Panc1 (cell line): Measurements from ENCODE around the gene SMNDC1. TPM values are rescaled to one million over a fixed set of nuclear protein-coding genes. Genes with fewer than 3 reads are reported as not detected.

ENCODE experiments used
- ATAC-seq: fragments of 200-7000 bp; cut with Tn5 transposase; 2 replicates; pipeline ENCODE4 v1.9.1; 2020; ENCODE audit warnings: mild to moderate bottlenecking, moderate library complexity
- BruUV-seq: library from RNA; stranded (reverse); fragments of 400-500 nt; replicated peaks from 2 replicates; lab custom pipeline; 2021; lab: Mats Ljungman, UMichigan
- CTCF ChIA-PET: fragments of 300-600 bp; sonication (Branson Sonifier 250); formaldehyde crosslinking; loops from one replicate; lab custom pipeline; 2022; ENCODE audit warnings: antibody characterized with exemption; lab: Charles Lee
- POLR2A ChIA-PET: fragments of 300-600 bp; sonication (Branson Sonifier 250); formaldehyde crosslinking; loops from one replicate; lab custom pipeline; 2022; ENCODE audit warnings: antibody characterized with exemption; lab: Charles Lee
- DNase-seq: peaks from one replicate; pipeline ENCODE4 v3.0.0-alpha.2; 2010; ENCODE audit warnings: low read depth, low spot score
- H3K27ac ChIP-seq: 2 replicates; pipeline ENCODE4 v1.5.1; 2011; ENCODE audit warnings: mild to moderate bottlenecking, low read length, inconsistent platforms
- H3K27me3 ChIP-seq: fragments of 200-500 bp; sonication (Bioruptor generic); 2 replicates; pipeline ENCODE4 v1.6.0; 2014; ENCODE audit warnings: low read length, inconsistent platforms; ENCODE audit not compliant: control insufficient read depth, insufficient read depth
- H3K36me3 ChIP-seq: fragments of 200-500 bp; sonication (Bioruptor generic); 2 replicates; pipeline ENCODE4 v1.5.1; 2014; ENCODE audit warnings: inconsistent platforms, mild to moderate bottlenecking, low read length, moderate library complexity; ENCODE audit not compliant: control insufficient read depth, insufficient read depth
- H3K4me1 ChIP-seq: 2 replicates; pipeline ENCODE4 v1.5.1; 2011; ENCODE audit warnings: inconsistent platforms, mild to moderate bottlenecking, low read length, moderate library complexity; ENCODE audit not compliant: control insufficient read depth, insufficient read depth
- H3K4me3 ChIP-seq, 2 experiments: 2 replicates each; pipeline ENCODE4 v1.5.1; 2011 to 2012; ENCODE audit warnings: low read depth in 2 of 2, low read length in 2 of 2, mild to moderate bottlenecking in 2 of 2, inconsistent platforms in 1 of 2, moderate library complexity in 1 of 2
- H3K9me3 ChIP-seq: fragments of 200-500 bp; sonication (Bioruptor generic); 2 replicates; pipeline ENCODE4 v1.5.1; 2014; ENCODE audit warnings: low read depth, mild to moderate bottlenecking, inconsistent platforms, low read length, moderate library complexity; ENCODE audit not compliant: control insufficient read depth, insufficient read depth
- POLR2AphosphoS5 ChIP-seq: IDR thresholded peaks from 2 replicates; pipeline ENCODE4 v1.6.1; 2012; ENCODE audit warnings: mild to moderate bottlenecking, low read depth, low read length, moderate library complexity
- SIN3A ChIP-seq: IDR thresholded peaks from 2 replicates; pipeline ENCODE4 v1.6.1; 2012; ENCODE audit warnings: low read depth, mild to moderate bottlenecking, low read length, moderate library complexity, borderline replicate concordance; ENCODE audit not compliant: insufficient read depth
- TCF7L2 ChIP-seq: IDR thresholded peaks from 2 replicates; pipeline ENCODE4 v1.6.1; 2011; ENCODE audit warnings: mild to moderate bottlenecking, low read depth, low read length, inconsistent platforms
- in situ Hi-C: cut with HindIII; loops from 2 replicates; pipeline ENCODE4 v1.10.0; 2016; ENCODE audit warnings: low sequenced_read_pairs, low pct_unique_long_range_greater_than_20kb
- intact Hi-C: fragments of 100-400 bp; cut with micrococcal nuclease; formaldehyde crosslinking; loops from one replicate; pipeline ENCODE4 v1.10.0; 2022; ENCODE audit not compliant: unreplicated experiment
- total RNA-seq: library from RNA; stranded (reverse); gene quantifications from one replicate; pipeline ENCODE4 v1.2.1, GENCODE V29; 2021; ENCODE audit not compliant: unreplicated experiment
- TF ChIP-seq, protein P1 (sequence below), 2 experiments: IDR thresholded peaks; 2 replicates each; pipeline ENCODE4 v1.6.1; 2011 to 2012; ENCODE audit warnings: low read depth in 2 of 2, control low read depth in 1 of 2, low read length in 1 of 2, mild to moderate bottlenecking in 1 of 2, moderate library complexity in 1 of 2; ENCODE audit not compliant: insufficient read depth in 1 of 2
- TF ChIP-seq, protein P2 (sequence below): fragments of 450-650 bp; IDR thresholded peaks from 2 replicates; pipeline ENCODE4 v1.5.1; 2017; ENCODE audit warnings: mild to moderate bottlenecking

Gene SMNDC1
- total RNA-seq, 1 experiment from 2014 or later = 62.2 TPM

DNA sequence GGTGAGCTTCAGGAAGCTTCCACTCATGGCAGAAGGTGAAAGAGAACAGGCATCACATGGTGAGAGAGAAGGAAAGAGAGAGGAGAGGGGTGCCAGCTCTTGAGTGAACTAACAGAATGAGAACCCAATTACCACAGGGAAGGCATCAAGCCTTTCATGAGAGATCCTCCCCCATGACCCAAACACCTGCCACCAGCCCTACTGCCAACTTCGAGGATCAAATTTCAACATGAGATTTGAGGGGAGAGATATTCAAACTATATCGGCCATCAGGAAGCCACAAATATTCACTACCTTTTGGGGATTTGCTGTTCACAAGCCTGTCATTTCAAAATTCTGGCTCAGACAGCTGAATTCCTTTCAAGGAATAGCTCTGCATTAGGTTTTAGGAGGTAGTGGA is 39.9 kb upstream of the SMNDC1 start:
- ChIA-PET CTCF (no interaction called here), POLR2A (no interaction called here)
- DNase-seq (no peak), ATAC-seq (no peak)
- in situ Hi-C loops = no loop called here
- Histone ChIP-seq H3K9me3 (no peaks in the 10 kb centered on the region), H3K4me1 (no peaks in the 10 kb centered on the region), H3K27me3 (no peaks in the 10 kb centered on the region), H3K27ac (no peak overlapping the region), H3K36me3 (no peaks in the 10 kb centered on the region), H3K4me3 (no peak overlapping the region)
- no TSS peak for BruUV-seq
- TF ChIP-seq, protein P1, sequence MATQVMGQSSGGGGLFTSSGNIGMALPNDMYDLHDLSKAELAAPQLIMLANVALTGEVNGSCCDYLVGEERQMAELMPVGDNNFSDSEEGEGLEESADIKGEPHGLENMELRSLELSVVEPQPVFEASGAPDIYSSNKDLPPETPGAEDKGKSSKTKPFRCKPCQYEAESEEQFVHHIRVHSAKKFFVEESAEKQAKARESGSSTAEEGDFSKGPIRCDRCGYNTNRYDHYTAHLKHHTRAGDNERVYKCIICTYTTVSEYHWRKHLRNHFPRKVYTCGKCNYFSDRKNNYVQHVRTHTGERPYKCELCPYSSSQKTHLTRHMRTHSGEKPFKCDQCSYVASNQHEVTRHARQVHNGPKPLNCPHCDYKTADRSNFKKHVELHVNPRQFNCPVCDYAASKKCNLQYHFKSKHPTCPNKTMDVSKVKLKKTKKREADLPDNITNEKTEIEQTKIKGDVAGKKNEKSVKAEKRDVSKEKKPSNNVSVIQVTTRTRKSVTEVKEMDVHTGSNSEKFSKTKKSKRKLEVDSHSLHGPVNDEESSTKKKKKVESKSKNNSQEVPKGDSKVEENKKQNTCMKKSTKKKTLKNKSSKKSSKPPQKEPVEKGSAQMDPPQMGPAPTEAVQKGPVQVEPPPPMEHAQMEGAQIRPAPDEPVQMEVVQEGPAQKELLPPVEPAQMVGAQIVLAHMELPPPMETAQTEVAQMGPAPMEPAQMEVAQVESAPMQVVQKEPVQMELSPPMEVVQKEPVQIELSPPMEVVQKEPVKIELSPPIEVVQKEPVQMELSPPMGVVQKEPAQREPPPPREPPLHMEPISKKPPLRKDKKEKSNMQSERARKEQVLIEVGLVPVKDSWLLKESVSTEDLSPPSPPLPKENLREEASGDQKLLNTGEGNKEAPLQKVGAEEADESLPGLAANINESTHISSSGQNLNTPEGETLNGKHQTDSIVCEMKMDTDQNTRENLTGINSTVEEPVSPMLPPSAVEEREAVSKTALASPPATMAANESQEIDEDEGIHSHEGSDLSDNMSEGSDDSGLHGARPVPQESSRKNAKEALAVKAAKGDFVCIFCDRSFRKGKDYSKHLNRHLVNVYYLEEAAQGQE (IDR thresholded peaks at IDR 0.05; ENCODE audit: insufficient read depth in 1 of 2, low read depth in 2 of 2, low read length in 1 of 2) = no peak
- no peak for TF ChIP-seq SIN3A
- TF ChIP-seq, protein P2, sequence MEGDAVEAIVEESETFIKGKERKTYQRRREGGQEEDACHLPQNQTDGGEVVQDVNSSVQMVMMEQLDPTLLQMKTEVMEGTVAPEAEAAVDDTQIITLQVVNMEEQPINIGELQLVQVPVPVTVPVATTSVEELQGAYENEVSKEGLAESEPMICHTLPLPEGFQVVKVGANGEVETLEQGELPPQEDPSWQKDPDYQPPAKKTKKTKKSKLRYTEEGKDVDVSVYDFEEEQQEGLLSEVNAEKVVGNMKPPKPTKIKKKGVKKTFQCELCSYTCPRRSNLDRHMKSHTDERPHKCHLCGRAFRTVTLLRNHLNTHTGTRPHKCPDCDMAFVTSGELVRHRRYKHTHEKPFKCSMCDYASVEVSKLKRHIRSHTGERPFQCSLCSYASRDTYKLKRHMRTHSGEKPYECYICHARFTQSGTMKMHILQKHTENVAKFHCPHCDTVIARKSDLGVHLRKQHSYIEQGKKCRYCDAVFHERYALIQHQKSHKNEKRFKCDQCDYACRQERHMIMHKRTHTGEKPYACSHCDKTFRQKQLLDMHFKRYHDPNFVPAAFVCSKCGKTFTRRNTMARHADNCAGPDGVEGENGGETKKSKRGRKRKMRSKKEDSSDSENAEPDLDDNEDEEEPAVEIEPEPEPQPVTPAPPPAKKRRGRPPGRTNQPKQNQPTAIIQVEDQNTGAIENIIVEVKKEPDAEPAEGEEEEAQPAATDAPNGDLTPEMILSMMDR = no peak
- TF ChIP-seq POLR2AphosphoS5 = no peak
- no peak for TF ChIP-seq TCF7L2
- intact Hi-C loops = no loop called here

DNA sequence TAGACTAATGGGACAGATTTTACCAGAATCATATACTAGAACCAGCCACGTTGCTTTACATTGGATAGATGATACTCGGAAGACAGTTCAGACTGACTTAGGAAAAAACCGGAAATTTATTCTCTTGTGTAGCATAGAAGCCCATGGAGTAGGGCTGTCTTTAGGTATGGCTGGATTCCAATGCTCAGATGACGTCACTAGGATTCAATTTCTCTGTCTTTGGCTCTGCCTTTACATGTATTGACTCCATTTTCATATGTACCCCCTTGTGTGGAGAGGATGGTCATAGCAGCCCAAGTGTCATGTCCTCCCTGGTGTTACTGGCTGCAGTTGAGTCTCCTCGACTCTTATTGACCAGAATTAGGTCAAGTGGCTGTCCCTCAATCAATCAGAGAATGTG is 39.2 kb upstream of the SMNDC1 start:
- POLR2A ChIA-PET = no interaction called here
- no peaks in the 10 kb centered on the region for H3K36me3 ChIP-seq
- DNase-seq (no peak), ATAC-seq (no peak)
- CTCF ChIA-PET = no interaction called here
- no peak overlapping the region for H3K27ac ChIP-seq
- TF ChIP-seq, protein P2 = no peak
- TF ChIP-seq TCF7L2 (no peak), SIN3A (no peak), POLR2AphosphoS5 (no peak)
- TF ChIP-seq, protein P1 (IDR thresholded peaks at IDR 0.05; ENCODE audit: insufficient read depth in 1 of 2, low read depth in 2 of 2, low read length in 1 of 2) = no peak
- no TSS peak for BruUV-seq
- in situ Hi-C loops = no loop called here
- intact Hi-C loops = no loop called here
- no peaks in the 10 kb centered on the region for H3K9me3 ChIP-seq
- no peaks in the 10 kb centered on the region for H3K27me3 ChIP-seq
- no peaks in the 10 kb centered on the region for H3K4me1 ChIP-seq
- no peak overlapping the region for H3K4me3 ChIP-seq
